GM13976 (cell line): ENCODE results near the gene WASF2.

Source experiments
- DNase-seq: peaks from one replicate; pipeline ENCODE4 v3.0.0; 2012; ENCODE audit warnings: low spot score
- CTCF ChIP-seq: IDR thresholded peaks from 2 replicates; pipeline ENCODE4 v1.5.1; 2012; ENCODE audit warnings: borderline replicate concordance, mild to moderate bottlenecking; ENCODE audit not compliant: insufficient read depth; ENCODE audit errors: extremely low read depth, missing control alignments, control extremely low read depth
- in situ Hi-C: fragments of 300-500 bp; cut with MboI; formaldehyde crosslinking; loops from one replicate; pipeline ENCODE4 v1.12.0; 2022; ENCODE audit warnings: low sequenced_read_pairs, mixed read lengths, inconsistent platforms; ENCODE audit not compliant: unreplicated experiment

The WASF2 gene

GRCh38 chr1:27451343-27451742, 38.6 kb downstream of the WASF2 start:
- no peak for DNase-seq
- in situ Hi-C loops, result no loop called here
- no peak for TF ChIP-seq CTCF

DNA sequence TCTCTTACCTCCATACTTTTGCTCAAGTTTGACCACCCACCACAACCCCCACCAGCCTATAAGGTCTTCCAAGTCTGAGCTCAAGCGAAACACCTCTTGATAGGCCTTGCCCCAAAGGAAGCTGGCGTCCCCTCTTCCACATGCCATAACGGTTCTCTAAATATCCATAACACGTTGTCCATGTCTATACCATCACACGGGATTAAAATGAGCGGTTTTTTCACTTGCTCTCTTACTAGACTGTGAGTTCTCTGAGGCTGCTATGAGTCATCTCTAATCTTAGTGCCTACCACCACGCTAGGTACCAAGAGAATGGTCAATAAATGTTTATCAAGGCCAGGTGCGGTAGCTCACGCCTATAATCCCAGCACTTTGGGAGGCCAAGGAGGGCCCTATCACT, 41.0 kb downstream of the WASF2 start:
- in situ Hi-C loops, result no loop called here
- no peak for DNase-seq

DNA sequence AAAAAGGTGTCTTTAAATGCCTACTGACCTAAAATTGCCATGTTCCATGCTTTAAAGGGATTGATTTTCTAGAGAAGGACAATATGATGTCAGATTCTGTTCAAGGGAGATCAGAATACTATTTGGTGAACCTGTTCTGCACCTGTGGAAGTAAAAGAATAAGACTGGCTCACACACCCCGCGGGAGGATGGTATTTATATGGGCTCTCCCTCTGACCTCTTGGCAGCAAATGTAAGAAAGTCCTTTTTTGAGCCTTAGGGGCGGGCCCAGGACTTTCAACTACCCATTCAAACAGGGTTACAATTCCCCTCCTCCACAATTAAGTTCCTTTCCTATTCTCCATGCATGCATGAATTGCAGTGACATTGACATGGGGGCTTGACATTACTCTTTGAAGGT, 42.1 kb downstream of the WASF2 start:
- TF ChIP-seq CTCF, result no peak
- in situ Hi-C loops, result no loop called here
- DNase-seq, result no peak

More for the DNA sequence above, 41.0 kb downstream of the WASF2 start:
- no peak for TF ChIP-seq CTCF

DNA sequence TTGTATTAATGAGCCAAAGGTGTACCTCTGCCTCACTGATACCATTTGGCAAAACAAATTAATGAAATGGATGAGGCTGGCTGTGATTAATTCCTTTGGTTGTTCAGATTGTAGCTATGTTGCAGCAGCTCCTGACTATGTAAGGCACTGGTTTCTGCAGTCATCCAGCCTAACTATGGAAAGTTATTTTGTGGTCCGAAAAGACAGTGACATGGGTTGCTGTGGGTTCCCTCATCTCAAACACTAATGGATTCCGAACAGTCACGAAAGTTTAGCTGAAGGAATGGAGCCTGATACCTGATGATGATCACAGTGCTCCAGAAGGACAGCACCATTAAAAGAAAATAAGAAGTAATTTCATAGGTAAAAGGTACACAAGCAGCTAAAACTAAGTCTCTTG, 42.6 kb downstream of the WASF2 start:
- in situ Hi-C loops, result no loop called here
- no peak for DNase-seq
- TF ChIP-seq CTCF, result no peak

- in situ Hi-C loops, result no loop called here
- no peak for DNase-seq
- TF ChIP-seq CTCF, result no peak
Measured at GRCh38 chr1:27446496-27447020, 43.4 kb downstream of the WASF2 start.

- peak; percentile 62 for DNase-seq
- no peak for TF ChIP-seq CTCF
- in situ Hi-C loops, result no loop called here
Measured at GRCh38 chr1:27445177-27445936, 44.6 kb downstream of the WASF2 start.
